Testis (tissue), 2 donors: ENCODE measurements around the gene IGF1R.

Experiments used
- CTCF ChIP-seq, 3 experiments: fragments of 450-650 bp in 2 of 3; fragments of 200-600 bp in 1 of 3; sonication (generic) in 1 of 3; IDR thresholded peaks; one replicate each; pipeline ENCODE4 v1.5.1; 2016 to 2019; ENCODE audit warnings: antibody characterized with exemption in 3 of 3, mild to moderate bottlenecking in 2 of 3, moderate library complexity in 1 of 3
- POLR2A ChIP-seq: fragments of 450-650 bp; IDR thresholded peaks from one replicate; pipeline ENCODE4 v1.6.1; 2017; ENCODE audit warnings: antibody characterized with exemption, mild to moderate bottlenecking, moderate library complexity

- no peak for TF ChIP-seq CTCF (IDR thresholded peaks at IDR 0.05)
- no peak for TF ChIP-seq POLR2A
Measured at GRCh38 chr15:98957655-98958054, 309.3 kb downstream of the IGF1R start.
